ENCODE measurements around the gene HIF3A.

Gene HIF3A

DNA sequence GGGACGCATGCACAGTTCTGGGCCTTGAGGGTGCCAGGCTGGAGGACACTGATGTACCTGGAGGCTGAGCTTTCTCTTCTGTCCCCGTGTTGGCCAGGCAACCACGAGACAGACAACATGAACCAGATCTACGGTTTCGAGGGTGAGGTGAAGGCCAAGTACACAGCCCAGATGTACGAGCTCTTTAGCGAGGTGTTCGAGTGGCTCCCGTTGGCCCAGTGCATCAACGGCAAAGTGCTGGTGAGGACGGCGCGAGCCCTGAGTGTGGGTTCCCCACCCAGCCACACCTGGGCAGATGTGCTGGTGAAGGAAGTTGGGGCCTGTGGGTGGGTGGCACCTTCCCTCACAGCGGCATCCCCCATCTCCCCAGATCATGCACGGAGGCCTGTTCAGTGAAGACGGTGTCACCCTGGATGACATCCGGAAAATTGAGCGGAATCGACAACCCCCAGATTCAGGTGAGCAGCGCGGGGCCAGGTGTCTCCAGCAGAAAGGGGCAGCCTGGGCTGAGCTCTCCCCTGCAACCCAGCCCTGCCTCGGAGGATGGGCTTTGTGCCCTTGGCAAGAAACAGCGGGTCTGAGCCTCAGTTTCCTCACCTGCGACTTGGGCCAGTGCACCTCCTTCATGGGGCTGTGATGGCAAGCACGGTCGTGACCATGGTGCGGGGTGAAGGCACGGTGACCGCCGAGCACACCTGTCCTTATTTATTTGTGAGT, 90.3 kb downstream of the HIF3A start:
- DNase-seq = no peak
- Histone ChIP-seq H3K79me2 (ENCODE audit: low read length) (no peaks in the 10 kb centered on the region), H3K27me3 (replicated peaks; ENCODE audit: insufficient read depth, low read length) (no peaks in the 10 kb centered on the region), H2AFZ (ENCODE audit: low read length) (no peak overlapping the region), H3K9ac (ENCODE audit: low read length) (no peak overlapping the region), H4K20me1 (ENCODE audit: insufficient read depth, low read length) (no peaks in the 10 kb centered on the region), H3K4me1 (ENCODE audit: low read length) (no peaks in the 10 kb centered on the region), H3K4me3 (ENCODE audit: low read length) (no peak overlapping the region), H3K4me2 (ENCODE audit: low read depth, low read length) (no peak overlapping the region), H3F3A (ENCODE audit: insufficient read depth, low read length) (no peaks in the 10 kb centered on the region), H3K9me2 (replicated peaks; ENCODE audit: insufficient read depth, low read length) (no peaks in the 10 kb centered on the region), H3K9me3 (replicated peaks; ENCODE audit: insufficient read depth, low read length) (no peaks in the 10 kb centered on the region), H3K36me3 (replicated peaks; ENCODE audit: insufficient read depth, low read length) (no peaks in the 10 kb centered on the region; the same call in 1 of the 2 replicates), H3K27ac (ENCODE audit: low read length) (no peak overlapping the region)
- no peak for TF ChIP-seq EZH2 (optimal IDR thresholded peaks at IDR 0.05; ENCODE audit: low read depth, low read length)
- TF ChIP-seq, protein P1, sequence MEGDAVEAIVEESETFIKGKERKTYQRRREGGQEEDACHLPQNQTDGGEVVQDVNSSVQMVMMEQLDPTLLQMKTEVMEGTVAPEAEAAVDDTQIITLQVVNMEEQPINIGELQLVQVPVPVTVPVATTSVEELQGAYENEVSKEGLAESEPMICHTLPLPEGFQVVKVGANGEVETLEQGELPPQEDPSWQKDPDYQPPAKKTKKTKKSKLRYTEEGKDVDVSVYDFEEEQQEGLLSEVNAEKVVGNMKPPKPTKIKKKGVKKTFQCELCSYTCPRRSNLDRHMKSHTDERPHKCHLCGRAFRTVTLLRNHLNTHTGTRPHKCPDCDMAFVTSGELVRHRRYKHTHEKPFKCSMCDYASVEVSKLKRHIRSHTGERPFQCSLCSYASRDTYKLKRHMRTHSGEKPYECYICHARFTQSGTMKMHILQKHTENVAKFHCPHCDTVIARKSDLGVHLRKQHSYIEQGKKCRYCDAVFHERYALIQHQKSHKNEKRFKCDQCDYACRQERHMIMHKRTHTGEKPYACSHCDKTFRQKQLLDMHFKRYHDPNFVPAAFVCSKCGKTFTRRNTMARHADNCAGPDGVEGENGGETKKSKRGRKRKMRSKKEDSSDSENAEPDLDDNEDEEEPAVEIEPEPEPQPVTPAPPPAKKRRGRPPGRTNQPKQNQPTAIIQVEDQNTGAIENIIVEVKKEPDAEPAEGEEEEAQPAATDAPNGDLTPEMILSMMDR (IDR thresholded peaks at IDR 0.05; ENCODE audit: low read length) = no peak
- no peak for TF ChIP-seq EZH2phosphoT487 (IDR thresholded peaks at IDR 0.05; ENCODE audit: low read length)

DNA sequence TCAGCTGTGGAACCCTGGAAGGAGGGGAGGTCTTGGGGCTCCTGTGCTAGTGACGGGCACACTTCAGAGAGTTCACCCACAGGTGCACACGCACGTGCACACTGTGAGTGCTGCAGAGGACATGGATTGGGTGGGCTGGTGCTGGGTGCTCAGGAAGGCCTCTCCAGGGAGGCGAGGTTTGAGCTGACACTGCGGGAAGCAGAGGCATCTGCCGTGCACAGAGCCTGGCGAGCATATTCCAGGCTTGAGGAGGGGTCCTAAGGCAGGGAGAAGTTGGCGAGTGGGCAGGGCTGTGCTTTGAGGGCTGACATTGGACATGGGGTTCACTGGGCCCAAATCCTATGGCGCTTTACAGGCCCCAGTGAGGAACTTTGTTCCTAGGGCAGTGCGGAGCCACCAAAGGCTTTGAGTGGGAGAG, 90.9 kb downstream of the HIF3A start:
- no peak overlapping the region for H3K9ac ChIP-seq (ENCODE audit: low read length)
- no peaks in the 10 kb centered on the region for H3K4me1 ChIP-seq (ENCODE audit: low read length)
- DNase-seq = no peak
- no peaks in the 10 kb centered on the region for H3K9me3 ChIP-seq (replicated peaks; ENCODE audit: insufficient read depth, low read length)
- no peak overlapping the region for H3K27ac ChIP-seq (ENCODE audit: low read length)
- no peaks in the 10 kb centered on the region for H3K27me3 ChIP-seq (replicated peaks; ENCODE audit: insufficient read depth, low read length)
- no peak overlapping the region for H2AFZ ChIP-seq (ENCODE audit: low read length)
- no peaks in the 10 kb centered on the region; the same call in 1 of the 2 replicates for H3K36me3 ChIP-seq (replicated peaks; ENCODE audit: insufficient read depth, low read length)
- H3K4me3 ChIP-seq (ENCODE audit: low read length) = no peak overlapping the region
- H4K20me1 ChIP-seq (ENCODE audit: insufficient read depth, low read length) = no peaks in the 10 kb centered on the region
- no peaks in the 10 kb centered on the region for H3K79me2 ChIP-seq (ENCODE audit: low read length)
- no peaks in the 10 kb centered on the region for H3K9me2 ChIP-seq (replicated peaks; ENCODE audit: insufficient read depth, low read length)
- no peaks in the 10 kb centered on the region for H3F3A ChIP-seq (ENCODE audit: insufficient read depth, low read length)
- no peak for TF ChIP-seq EZH2 (optimal IDR thresholded peaks at IDR 0.05; ENCODE audit: low read depth, low read length)
- TF ChIP-seq, protein P1 (IDR thresholded peaks at IDR 0.05; ENCODE audit: low read length) = no peak
- TF ChIP-seq EZH2phosphoT487 (IDR thresholded peaks at IDR 0.05; ENCODE audit: low read length) = no peak
- H3K4me2 ChIP-seq (ENCODE audit: low read depth, low read length) = no peak overlapping the region

DNA sequence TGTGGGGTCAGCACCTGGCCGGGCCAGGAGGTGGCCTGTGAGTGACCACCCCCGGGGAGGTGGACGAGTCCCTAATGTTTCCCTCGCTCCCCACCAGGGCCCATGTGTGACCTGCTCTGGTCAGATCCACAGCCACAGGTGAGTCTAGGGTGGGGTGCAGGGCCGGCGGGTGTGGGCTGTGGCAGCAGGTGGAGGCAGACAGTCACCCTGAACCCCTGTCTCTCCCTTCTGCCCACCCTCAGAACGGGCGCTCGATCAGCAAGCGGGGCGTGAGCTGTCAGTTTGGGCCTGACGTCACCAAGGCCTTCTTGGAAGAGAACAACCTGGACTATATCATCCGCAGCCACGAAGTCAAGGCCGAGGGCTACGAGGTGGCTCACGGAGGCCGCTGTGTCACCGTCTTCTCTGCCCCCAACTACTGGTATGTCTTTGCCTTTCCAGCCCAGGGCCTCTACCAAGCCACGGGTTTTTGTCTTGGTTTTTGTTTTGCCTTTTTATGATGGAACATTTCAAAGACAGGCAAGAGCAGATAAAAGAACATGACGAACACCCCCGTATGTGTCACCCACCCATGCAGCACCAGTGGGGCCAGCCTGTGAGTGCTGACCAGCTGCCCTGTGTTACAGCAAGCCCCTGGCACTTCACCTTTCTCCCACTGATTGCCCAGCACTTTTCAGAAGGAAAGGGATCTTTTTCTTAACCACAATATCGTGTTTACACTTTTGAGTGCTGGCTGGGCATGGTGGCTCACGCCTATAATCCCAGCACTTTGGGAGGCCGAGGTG, 91.7 kb downstream of the HIF3A start:
- TF ChIP-seq EZH2phosphoT487 (IDR thresholded peaks at IDR 0.05; ENCODE audit: low read length) (no peak), EZH2 (optimal IDR thresholded peaks at IDR 0.05; ENCODE audit: low read depth, low read length) (no peak)
- TF ChIP-seq, protein P1 (IDR thresholded peaks at IDR 0.05; ENCODE audit: low read length) = no peak
- DNase-seq = no peak
- Histone ChIP-seq H3K9me3 (replicated peaks; ENCODE audit: insufficient read depth, low read length) (no peaks in the 10 kb centered on the region), H3K27ac (ENCODE audit: low read length) (no peak overlapping the region), H2AFZ (ENCODE audit: low read length) (no peak overlapping the region), H3K36me3 (replicated peaks; ENCODE audit: insufficient read depth, low read length) (no peaks in the 10 kb centered on the region; the same call in 1 of the 2 replicates), H3K79me2 (ENCODE audit: low read length) (no peaks in the 10 kb centered on the region), H3K9ac (ENCODE audit: low read length) (no peak overlapping the region), H3K9me2 (replicated peaks; ENCODE audit: insufficient read depth, low read length) (no peaks in the 10 kb centered on the region), H3K4me3 (ENCODE audit: low read length) (no peak overlapping the region), H3F3A (ENCODE audit: insufficient read depth, low read length) (no peaks in the 10 kb centered on the region), H3K4me2 (ENCODE audit: low read depth, low read length) (no peak overlapping the region), H3K4me1 (ENCODE audit: low read length) (no peaks in the 10 kb centered on the region), H4K20me1 (ENCODE audit: insufficient read depth, low read length) (no peaks in the 10 kb centered on the region), H3K27me3 (replicated peaks; ENCODE audit: insufficient read depth, low read length) (no peaks in the 10 kb centered on the region)
